ENCODE data around the gene CCDC183. TPM values are rescaled to one million over a fixed set of nuclear protein-coding genes. Genes with fewer than 3 reads are reported as not detected.

The CCDC183 gene
- total RNA-seq, 2 donors from 2014 or later, result 3.3 to 14.5 TPM

DNA sequence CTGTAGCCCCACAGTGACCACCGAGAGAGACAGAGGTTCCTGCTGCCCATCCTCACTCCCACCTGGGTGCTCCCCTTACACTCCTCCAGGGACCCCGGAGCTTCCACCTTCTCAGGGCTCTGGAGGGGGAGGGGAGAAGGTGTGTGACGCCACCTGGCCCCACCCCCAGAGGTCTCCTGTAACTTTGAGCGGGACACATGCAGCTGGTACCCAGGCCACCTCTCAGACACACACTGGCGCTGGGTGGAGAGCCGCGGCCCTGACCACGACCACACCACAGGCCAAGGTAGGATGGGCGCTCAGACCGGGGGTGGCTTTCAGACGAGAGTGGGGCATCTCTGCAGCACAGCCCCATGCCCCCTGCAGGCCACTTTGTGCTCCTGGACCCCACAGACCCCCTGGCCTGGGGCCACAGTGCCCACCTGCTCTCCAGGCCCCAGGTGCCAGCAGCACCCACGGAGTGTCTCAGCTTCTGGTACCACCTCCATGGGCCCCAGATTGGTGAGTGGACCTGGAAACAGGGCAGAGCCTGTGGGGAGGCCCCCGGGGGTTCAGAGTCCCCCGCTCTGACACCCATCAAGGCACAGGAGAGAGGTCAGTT, 60.5 kb downstream of the CCDC183 start:
- TF ChIP-seq, protein P1, sequence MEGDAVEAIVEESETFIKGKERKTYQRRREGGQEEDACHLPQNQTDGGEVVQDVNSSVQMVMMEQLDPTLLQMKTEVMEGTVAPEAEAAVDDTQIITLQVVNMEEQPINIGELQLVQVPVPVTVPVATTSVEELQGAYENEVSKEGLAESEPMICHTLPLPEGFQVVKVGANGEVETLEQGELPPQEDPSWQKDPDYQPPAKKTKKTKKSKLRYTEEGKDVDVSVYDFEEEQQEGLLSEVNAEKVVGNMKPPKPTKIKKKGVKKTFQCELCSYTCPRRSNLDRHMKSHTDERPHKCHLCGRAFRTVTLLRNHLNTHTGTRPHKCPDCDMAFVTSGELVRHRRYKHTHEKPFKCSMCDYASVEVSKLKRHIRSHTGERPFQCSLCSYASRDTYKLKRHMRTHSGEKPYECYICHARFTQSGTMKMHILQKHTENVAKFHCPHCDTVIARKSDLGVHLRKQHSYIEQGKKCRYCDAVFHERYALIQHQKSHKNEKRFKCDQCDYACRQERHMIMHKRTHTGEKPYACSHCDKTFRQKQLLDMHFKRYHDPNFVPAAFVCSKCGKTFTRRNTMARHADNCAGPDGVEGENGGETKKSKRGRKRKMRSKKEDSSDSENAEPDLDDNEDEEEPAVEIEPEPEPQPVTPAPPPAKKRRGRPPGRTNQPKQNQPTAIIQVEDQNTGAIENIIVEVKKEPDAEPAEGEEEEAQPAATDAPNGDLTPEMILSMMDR (IDR thresholded peaks at IDR 0.05), result no peak
- no peak for TF ChIP-seq POLR2A (IDR thresholded peaks at IDR 0.05)
- H3K4me1 ChIP-seq, result peaks cover 66% of the 10 kb centered on the region

DNA sequence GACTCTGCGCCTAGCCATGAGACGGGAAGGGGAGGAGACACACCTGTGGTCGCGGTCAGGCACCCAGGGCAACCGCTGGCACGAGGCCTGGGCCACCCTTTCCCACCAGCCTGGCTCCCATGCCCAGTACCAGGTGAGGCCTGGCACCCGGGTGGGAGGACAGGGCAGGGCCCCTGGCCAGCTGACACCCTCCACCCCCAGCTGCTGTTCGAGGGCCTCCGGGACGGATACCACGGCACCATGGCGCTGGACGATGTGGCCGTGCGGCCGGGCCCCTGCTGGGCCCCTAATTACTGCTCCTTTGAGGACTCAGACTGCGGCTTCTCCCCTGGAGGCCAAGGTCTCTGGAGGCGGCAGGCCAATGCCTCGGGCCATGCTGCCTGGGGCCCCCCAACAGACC, 61.0 kb downstream of the CCDC183 start:
- TF ChIP-seq, protein P1 (IDR thresholded peaks at IDR 0.05), result no peak
- no peak for TF ChIP-seq POLR2A (IDR thresholded peaks at IDR 0.05)
- peaks cover 63% of the 10 kb centered on the region for H3K4me1 ChIP-seq
- 0 to 79% methylated on average over 1 to 10 of the region's 19 CpGs for WGBS, 2 donors
- H3K27ac ChIP-seq, result peak overlapping the region; percentile 74 to 86 (median 78)
- H3K36me3 ChIP-seq (replicated peaks in 1 of 2; ENCODE audit: insufficient read depth in 1 of 2, low read depth in 2 of 2), result peaks cover 4 to 9% of the 10 kb centered on the region in 2 donors
- H3K4me3 ChIP-seq, result no peak overlapping the region
- DNase-seq, result peak in 3 of 4 donors; percentile 26 to 56 (median 39)
- no peaks in the 10 kb centered on the region for H3K27me3 ChIP-seq
- intact Hi-C loops (cut with DNase I), result loop anchor here (10.0 kb wide), 1 partner anchor 88 kb away; the partner anchor contains the start of genes C8G and FBXW5
- H3K9me3 ChIP-seq, result no peaks in the 10 kb centered on the region
- no peak for ATAC-seq

More for the DNA sequence above, 60.5 kb downstream of the CCDC183 start:
- no peak for ATAC-seq
- intact Hi-C loops (cut with DNase I), result loop anchor here (10.0 kb wide), 1 partner anchor 88 kb away; the partner anchor contains the start of genes C8G and FBXW5
- Histone ChIP-seq H3K27me3 (no peaks in the 10 kb centered on the region), H3K27ac (peak overlapping the region in 3 of 4 donors; percentile 74 to 86 (median 78)), H3K9me3 (no peaks in the 10 kb centered on the region), H3K36me3 (replicated peaks in 1 of 2; ENCODE audit: insufficient read depth in 1 of 2, low read depth in 2 of 2) (peaks cover 0 to 3% of the 10 kb centered on the region in 2 donors), H3K4me3 (no peak overlapping the region)
- DNase-seq, result peak in 3 of 4 donors; percentile 16 to 35 (median 20)
- 80% methylated on average over 14 of the region's 14 CpGs; no CpG with 5 or more reads in 1 of the 2 donors for WGBS, 2 donors

Small RNAs within 50 kb of the gene (microRNA-seq; reads per million reads assigned to microRNA genes)
- gene MIR4292 (ENCODE audit: borderline number of aligned reads in 2 of 2, borderline replicate concordance in 2 of 2), result 0 reads per million in 2 donors
- 0 reads per million in 2 donors for gene MIR6722 (ENCODE audit: borderline number of aligned reads in 2 of 2, borderline replicate concordance in 2 of 2)

Small RNAs within 50 kb of the gene (small RNA-seq; reads per million reads assigned to genes)
- gene AL355987.2 (not detected), gene ATP6V1G1P3 (not detected), gene MIR4292 (not detected), gene MIR6722 (not detected)

Other genes starting within 250 kb of the CCDC183 start
- gene EGFL7, start 133.4 kb upstream of the CCDC183 start, total RNA-seq, result 10 to 100 TPM; 14.8 to 47.0 TPM
- gene AGPAT2, start 108.9 kb upstream of the CCDC183 start, total RNA-seq, result 100 to 1,000 TPM in 1 of 2 donors, 10 to 100 TPM in 1; 94.2 to 275 TPM
- gene DIPK1B, start 83.8 kb upstream of the CCDC183 start, total RNA-seq, result 10 to 100 TPM in 1 of 2 donors, 1 to 10 TPM in 1; 2.0 to 25.7 TPM
- 1 to 10 TPM in 1 of 2 donors, under 1 TPM in 1; 0.78 to 4.6 TPM for gene LCN10, start 53.4 kb upstream of the CCDC183 start, total RNA-seq
- not detected for gene LCN6, start 47.8 kb upstream of the CCDC183 start, total RNA-seq
- not detected for gene LCN8, start 38.1 kb upstream of the CCDC183 start, total RNA-seq
- not detected for gene LCN15, start 31.8 kb upstream of the CCDC183 start, total RNA-seq
- 10 to 100 TPM; 45.1 to 52.1 TPM for gene TMEM141, start 5.0 kb upstream of the CCDC183 start, total RNA-seq
- gene RABL6, start 11.6 kb downstream of the CCDC183 start, total RNA-seq, result 10 to 100 TPM; 69.8 to 72.8 TPM
- 10 to 100 TPM in 1 of 2 donors, 1 to 10 TPM in 1; 5.2 to 13.2 TPM for gene AJM1, start 46.1 kb downstream of the CCDC183 start, total RNA-seq
- 10 to 100 TPM; 60.6 to 65.6 TPM for gene PHPT1, start 53.1 kb downstream of the CCDC183 start, total RNA-seq
- gene MAMDC4, start 56.0 kb downstream of the CCDC183 start, total RNA-seq, result 10 to 100 TPM in 1 of 2 donors, 1 to 10 TPM in 1; 6.5 to 25.7 TPM
- gene EDF1, start 70.0 kb downstream of the CCDC183 start, total RNA-seq, result 100 to 1,000 TPM; 196 to 238 TPM
- gene TRAF2, start 90.2 kb downstream of the CCDC183 start, total RNA-seq, result 10 to 100 TPM in 1 of 2 donors, 1 to 10 TPM in 1; 5.2 to 30.7 TPM
- 100 to 1,000 TPM; 156 to 161 TPM for gene FBXW5, start 148.4 kb downstream of the CCDC183 start, total RNA-seq
- gene C8G, start 148.9 kb downstream of the CCDC183 start, total RNA-seq, result not detected
- 1 to 10 TPM; 1.3 to 4.9 TPM for gene LCN12, start 155.9 kb downstream of the CCDC183 start, total RNA-seq
- 10 to 100 TPM; 17.8 to 48.0 TPM for gene PTGDS, start 181.2 kb downstream of the CCDC183 start, total RNA-seq
- not detected for gene LCNL1, start 186.7 kb downstream of the CCDC183 start, total RNA-seq
- 10 to 100 TPM; 34.0 to 97.2 TPM for gene PAXX, start 196.1 kb downstream of the CCDC183 start, total RNA-seq
- 1 to 10 TPM in 1 of 2 donors, not detected in 1; 2.0 TPM for gene CLIC3, start 200.2 kb downstream of the CCDC183 start, total RNA-seq
- gene ABCA2, start 231.9 kb downstream of the CCDC183 start, total RNA-seq, result 10 to 100 TPM; 28.7 to 29.6 TPM
- gene FUT7, start 235.8 kb downstream of the CCDC183 start, total RNA-seq, result not detected
- 100 to 1,000 TPM in 1 of 2 donors, 10 to 100 TPM in 1; 72.1 to 105 TPM for gene NPDC1, start 249.8 kb downstream of the CCDC183 start, total RNA-seq

Data from body of pancreas (tissue), 4 donors.